Stomach (tissue), 4 donors: ENCODE data around the gene LILRA1.

Experiments
- EP300 ChIP-seq: sonication (generic); formaldehyde crosslinking; IDR thresholded peaks from one replicate; pipeline ENCODE4 v1.6.1; 2017; ENCODE audit warnings: antibody characterized with exemption
- POLR2A ChIP-seq, 4 donors: fragments of 450-650 bp; IDR thresholded peaks; one replicate each; pipeline ENCODE4 v1.6.1; 2016; ENCODE audit warnings: antibody characterized with exemption in 4 of 4, control low read depth in 2 of 4, mild to moderate bottlenecking in 1 of 4, moderate library complexity in 1 of 4
- TF ChIP-seq, protein P1 (sequence below), 7 experiments: fragments of 450-650 bp in 4 of 7; fragments of 200-600 bp in 3 of 7; sonication (generic) in 3 of 7; IDR thresholded peaks; one replicate each; pipeline ENCODE4 v1.5.1; 2016 to 2019; ENCODE audit warnings: antibody characterized with exemption in 7 of 7, control low read depth in 2 of 7, mild to moderate bottlenecking in 1 of 7

DNA sequence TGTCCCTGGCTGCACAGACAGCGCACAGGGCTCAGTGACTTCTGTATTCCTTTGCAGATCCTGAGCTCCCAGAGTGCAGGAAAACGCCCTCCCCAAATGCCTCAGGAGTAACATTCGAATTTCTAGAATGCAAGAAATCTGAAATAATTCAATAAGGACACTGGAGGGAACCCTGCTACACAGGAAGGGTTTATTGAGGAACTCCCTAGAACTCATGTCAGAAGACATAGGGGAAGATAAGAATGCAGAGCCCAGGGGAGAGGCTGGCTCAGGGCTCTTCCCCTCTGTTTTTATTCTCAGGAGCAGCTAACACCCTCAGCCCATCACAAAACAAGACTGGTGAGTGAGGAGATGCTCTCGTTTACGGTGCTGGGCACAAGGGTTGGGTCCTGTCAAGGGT is 6.8 kb downstream of the LILRA1 start:
- TF ChIP-seq, protein P1, sequence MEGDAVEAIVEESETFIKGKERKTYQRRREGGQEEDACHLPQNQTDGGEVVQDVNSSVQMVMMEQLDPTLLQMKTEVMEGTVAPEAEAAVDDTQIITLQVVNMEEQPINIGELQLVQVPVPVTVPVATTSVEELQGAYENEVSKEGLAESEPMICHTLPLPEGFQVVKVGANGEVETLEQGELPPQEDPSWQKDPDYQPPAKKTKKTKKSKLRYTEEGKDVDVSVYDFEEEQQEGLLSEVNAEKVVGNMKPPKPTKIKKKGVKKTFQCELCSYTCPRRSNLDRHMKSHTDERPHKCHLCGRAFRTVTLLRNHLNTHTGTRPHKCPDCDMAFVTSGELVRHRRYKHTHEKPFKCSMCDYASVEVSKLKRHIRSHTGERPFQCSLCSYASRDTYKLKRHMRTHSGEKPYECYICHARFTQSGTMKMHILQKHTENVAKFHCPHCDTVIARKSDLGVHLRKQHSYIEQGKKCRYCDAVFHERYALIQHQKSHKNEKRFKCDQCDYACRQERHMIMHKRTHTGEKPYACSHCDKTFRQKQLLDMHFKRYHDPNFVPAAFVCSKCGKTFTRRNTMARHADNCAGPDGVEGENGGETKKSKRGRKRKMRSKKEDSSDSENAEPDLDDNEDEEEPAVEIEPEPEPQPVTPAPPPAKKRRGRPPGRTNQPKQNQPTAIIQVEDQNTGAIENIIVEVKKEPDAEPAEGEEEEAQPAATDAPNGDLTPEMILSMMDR (IDR thresholded peaks at IDR 0.05): no peak
- TF ChIP-seq POLR2A (IDR thresholded peaks at IDR 0.05) (no peak), EP300 (no peak)
